GM23338 (cell line): ENCODE results near the gene C5orf58. TPM values are rescaled to one million over a fixed set of nuclear protein-coding genes. Genes with fewer than 3 reads are reported as not detected.

Source experiments
- ATAC-seq: fragments of 200-7000 bp; cut with Tn5 transposase; 3 replicates; pipeline ENCODE4 v1.9.1; 2020
- DNase-seq: peaks from one replicate; pipeline ENCODE4 v3.0.0-alpha.2; 2015; ENCODE audit warnings: low spot score
- H2AFZ ChIP-seq: fragments of 200-600 bp; sonication (generic); 2 replicates; pipeline ENCODE4 v1.8.0; 2016; ENCODE audit warnings: antibody characterized with exemption, mild to moderate bottlenecking, moderate library complexity
- H3F3A ChIP-seq: fragments of 200-600 bp; sonication (generic); replicated peaks from 2 replicates; pipeline ENCODE4 v1.8.0; 2017; ENCODE audit warnings: antibody characterized with exemption, mixed run types, low read depth
- H3K27ac ChIP-seq: fragments of 200-600 bp; sonication (generic); 2 replicates; pipeline ENCODE4 v1.6.1; 2016; ENCODE audit warnings: low read depth
- H3K27me3 ChIP-seq: fragments of 200-600 bp; sonication (generic); 2 replicates; pipeline ENCODE4 v1.8.0; 2016; ENCODE audit warnings: mild to moderate bottlenecking, mixed run types, moderate library complexity; ENCODE audit not compliant: insufficient read depth
- H3K36me3 ChIP-seq: fragments of 200-600 bp; sonication (generic); 2 replicates; pipeline ENCODE4 v1.8.0; 2016; ENCODE audit warnings: mild to moderate bottlenecking; ENCODE audit not compliant: insufficient read depth
- H3K4me1 ChIP-seq: fragments of 200-600 bp; sonication (generic); 2 replicates; pipeline ENCODE4 v1.8.0; 2016; ENCODE audit warnings: mild to moderate bottlenecking, moderate library complexity; ENCODE audit not compliant: insufficient read depth
- H3K4me2 ChIP-seq: fragments of 200-600 bp; sonication (generic); 2 replicates; pipeline ENCODE4 v1.7.1; 2017; ENCODE audit warnings: mixed run types
- H3K4me3 ChIP-seq: fragments of 200-600 bp; sonication (generic); 2 replicates; pipeline ENCODE4 v1.6.1; 2016; ENCODE audit warnings: mixed run types
- H3K79me2 ChIP-seq: fragments of 200-600 bp; sonication (generic); replicated peaks from 2 replicates; pipeline ENCODE4 v1.8.0; 2017; ENCODE audit warnings: mild to moderate bottlenecking; ENCODE audit not compliant: insufficient read depth
- H3K9me2 ChIP-seq: fragments of 200-600 bp; sonication (generic); 2 replicates; pipeline ENCODE4 v1.8.0; 2017; ENCODE audit not compliant: insufficient read depth
- H4K20me1 ChIP-seq: fragments of 200-600 bp; sonication (generic); replicated peaks from 2 replicates; pipeline ENCODE4 v1.8.0; 2017; ENCODE audit warnings: mild to moderate bottlenecking; ENCODE audit not compliant: insufficient read depth
- H3K27ac Mint-ChIP-seq: 2 replicates; pipeline ENCODE4 v1.8.0; 2020; ENCODE audit warnings: inconsistent platforms, mild to moderate bottlenecking, moderate library complexity, mixed read lengths
- H3K27me3 Mint-ChIP-seq: 3 replicates; pipeline ENCODE4 v1.8.0; 2022; ENCODE audit warnings: low read depth, mild to moderate bottlenecking, moderate library complexity, mixed read lengths, inconsistent platforms; ENCODE audit not compliant: insufficient read depth, poor library complexity
- H3K36me3 Mint-ChIP-seq: 3 replicates; pipeline ENCODE4 v1.8.0; 2021; ENCODE audit warnings: low read depth, mild to moderate bottlenecking, inconsistent platforms, moderate library complexity, mixed read lengths
- H3K4me1 Mint-ChIP-seq: 3 replicates; pipeline ENCODE4 v1.8.0; 2020; ENCODE audit warnings: mild to moderate bottlenecking, inconsistent platforms, mixed read lengths
- H3K4me3 Mint-ChIP-seq: 3 replicates; pipeline ENCODE4 v1.8.0; 2021; ENCODE audit warnings: moderate library complexity, mild to moderate bottlenecking, inconsistent platforms, mixed read lengths
- H3K9me3 Mint-ChIP-seq: 3 replicates; pipeline ENCODE4 v1.8.0; 2020; ENCODE audit warnings: moderate library complexity, mild to moderate bottlenecking, inconsistent platforms, mixed read lengths
- CREB1 ChIP-seq: fragments of 250-450 bp; sonication (Bioruptor Pico); IDR thresholded peaks from 2 replicates; pipeline ENCODE4 v1.5.0; 2020; ENCODE audit warnings: low read depth, mild to moderate bottlenecking, moderate library complexity
- EZH2 ChIP-seq: fragments of 200-600 bp; sonication (generic); IDR thresholded peaks from one replicate; pipeline ENCODE4 v1.8.0; 2017; ENCODE audit warnings: antibody characterized with exemption, mild to moderate bottlenecking, low read depth; ENCODE audit not compliant: unreplicated experiment
- EZH2phosphoT487 ChIP-seq: fragments of 200-600 bp; sonication (generic); IDR thresholded peaks from one replicate; pipeline ENCODE4 v1.8.1; 2018; ENCODE audit warnings: antibody characterized with exemption; ENCODE audit not compliant: unreplicated experiment
- JUNB ChIP-seq: IDR thresholded peaks from one replicate; pipeline ENCODE4 v1.6.1; 2016; ENCODE audit warnings: antibody characterized with exemption; ENCODE audit not compliant: unreplicated experiment
- NANOG ChIP-seq: IDR thresholded peaks from 2 replicates; pipeline ENCODE4 v1.6.1; 2016; ENCODE audit warnings: antibody characterized with exemption, borderline replicate concordance
- POLR2AphosphoS5 ChIP-seq: IDR thresholded peaks from 2 replicates; pipeline ENCODE4 v1.6.1; 2016; ENCODE audit warnings: antibody characterized with exemption, low read depth
- STAT1 ChIP-seq: IDR thresholded peaks from one replicate; pipeline ENCODE4 v1.6.1; 2016; ENCODE audit warnings: antibody characterized with exemption; ENCODE audit not compliant: unreplicated experiment
- ZNF114 ChIP-seq: fragments of 250-450 bp; sonication (Bioruptor Pico); IDR thresholded peaks from 2 replicates; pipeline ENCODE4 v1.5.0; 2020; ENCODE audit warnings: mild to moderate bottlenecking, moderate library complexity
- ZNF331 ChIP-seq: fragments of 250-450 bp; sonication (Bioruptor Pico); IDR thresholded peaks from 2 replicates; pipeline ENCODE4 v1.5.0; 2020; ENCODE audit warnings: low read depth, mild to moderate bottlenecking, moderate library complexity
- polyA plus RNA-seq: library from polyadenylated mRNA; unstranded; fragments of >200 nt; fragmentation: Nextera tagmentation; extraction: Ambion mirVana; gene quantifications from 2 replicates; pipeline ENCODE4 v1.2.1, GENCODE V29; 2016
- total RNA-seq: library from RNA; depleted of rRNA; stranded (reverse); fragments of >200 nt; shearing (Covaris generic); gene quantifications from 2 replicates; pipeline ENCODE4 v1.2.3, GENCODE V29; 2014
- TF ChIP-seq, protein P1 (sequence below): fragments of 250-450 bp; sonication (Bioruptor Pico); IDR thresholded peaks from 2 replicates; pipeline ENCODE4 v1.5.0; 2020; ENCODE audit warnings: mild to moderate bottlenecking, moderate library complexity
- TF ChIP-seq, protein P2 (sequence below): IDR thresholded peaks from one replicate; pipeline ENCODE4 v1.6.1; 2018; ENCODE audit warnings: antibody characterized with exemption; ENCODE audit not compliant: unreplicated experiment
- TF ChIP-seq, protein P3 (sequence below): IDR thresholded peaks from 2 replicates; pipeline ENCODE4 v1.6.1; 2016; ENCODE audit warnings: antibody characterized with exemption
- TF ChIP-seq, protein P4 (sequence below), 2 experiments: fragments of 200-600 bp in 1 of 2; sonication (generic) in 1 of 2; conservative IDR thresholded peaks; 2 replicates each; pipeline versions ENCODE4 v1.5.1 to v1.6.1; 2016 to 2017; ENCODE audit warnings: antibody characterized with exemption in 2 of 2, low read depth in 2 of 2, mild to moderate bottlenecking in 2 of 2, moderate library complexity in 1 of 2

The C5orf58 gene
- total and polyA plus RNA-seq, 2 experiments from 2014 or later: 1.0 to 9.1 TPM

DNA sequence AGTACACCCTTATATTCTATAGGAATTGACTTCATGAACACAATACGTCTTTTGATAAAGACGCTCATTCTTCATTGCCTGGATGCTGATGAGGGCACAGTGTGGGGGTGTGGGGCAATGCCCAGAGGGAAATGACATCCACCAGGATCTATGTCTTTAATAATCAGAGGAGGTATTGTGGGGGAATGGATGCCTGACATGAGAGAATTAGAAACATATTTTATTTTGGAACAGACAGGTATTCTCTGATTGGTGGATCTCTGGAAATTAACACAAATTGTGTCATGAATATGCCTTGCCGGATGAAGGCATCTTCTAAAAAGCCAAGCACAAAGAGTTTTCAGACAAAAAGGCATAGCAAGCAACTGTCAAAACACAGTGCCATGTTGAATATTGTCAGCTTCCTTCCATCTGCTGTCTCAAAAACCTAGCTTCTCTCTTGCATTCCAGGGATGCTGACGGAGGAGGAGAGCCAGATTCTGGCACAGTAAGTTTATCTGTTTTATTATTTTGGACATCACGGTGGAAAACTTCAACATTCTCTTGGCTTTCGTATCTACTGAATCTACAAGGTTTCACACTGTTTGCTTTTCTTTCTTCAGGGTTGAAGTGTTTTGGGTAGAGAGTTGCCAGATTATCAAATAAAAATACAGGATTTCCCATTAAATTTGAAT, 3.9 kb upstream of the C5orf58 start:
- Histone ChIP-seq H3F3A (no peaks in the 10 kb centered on the region), H2AFZ (no peak overlapping the region), H3K4me2 (no peak overlapping the region), H4K20me1 (no peaks in the 10 kb centered on the region), H3K4me3 (no peak overlapping the region), H3K9me2 (no peaks in the 10 kb centered on the region), H3K36me3 (no peaks in the 10 kb centered on the region), H3K4me1 (no peaks in the 10 kb centered on the region), H3K27ac (no peak overlapping the region), H3K27me3 (no peaks in the 10 kb centered on the region), H3K79me2 (no peaks in the 10 kb centered on the region)
- no peak overlapping the region for H3K27ac Mint-ChIP-seq
- no peaks in the 10 kb centered on the region for H3K36me3 Mint-ChIP-seq
- peaks cover 21% of the 10 kb centered on the region for H3K4me1 Mint-ChIP-seq
- TF ChIP-seq ZNF331 (no peak), EZH2 (no peak), POLR2AphosphoS5 (no peak), ZNF114 (CRISPR knock-in tag) (no peak), STAT1 (no peak), NANOG (no peak), CREB1 (no peak), JUNB (no peak), EZH2phosphoT487 (no peak)
- TF ChIP-seq, protein P1, sequence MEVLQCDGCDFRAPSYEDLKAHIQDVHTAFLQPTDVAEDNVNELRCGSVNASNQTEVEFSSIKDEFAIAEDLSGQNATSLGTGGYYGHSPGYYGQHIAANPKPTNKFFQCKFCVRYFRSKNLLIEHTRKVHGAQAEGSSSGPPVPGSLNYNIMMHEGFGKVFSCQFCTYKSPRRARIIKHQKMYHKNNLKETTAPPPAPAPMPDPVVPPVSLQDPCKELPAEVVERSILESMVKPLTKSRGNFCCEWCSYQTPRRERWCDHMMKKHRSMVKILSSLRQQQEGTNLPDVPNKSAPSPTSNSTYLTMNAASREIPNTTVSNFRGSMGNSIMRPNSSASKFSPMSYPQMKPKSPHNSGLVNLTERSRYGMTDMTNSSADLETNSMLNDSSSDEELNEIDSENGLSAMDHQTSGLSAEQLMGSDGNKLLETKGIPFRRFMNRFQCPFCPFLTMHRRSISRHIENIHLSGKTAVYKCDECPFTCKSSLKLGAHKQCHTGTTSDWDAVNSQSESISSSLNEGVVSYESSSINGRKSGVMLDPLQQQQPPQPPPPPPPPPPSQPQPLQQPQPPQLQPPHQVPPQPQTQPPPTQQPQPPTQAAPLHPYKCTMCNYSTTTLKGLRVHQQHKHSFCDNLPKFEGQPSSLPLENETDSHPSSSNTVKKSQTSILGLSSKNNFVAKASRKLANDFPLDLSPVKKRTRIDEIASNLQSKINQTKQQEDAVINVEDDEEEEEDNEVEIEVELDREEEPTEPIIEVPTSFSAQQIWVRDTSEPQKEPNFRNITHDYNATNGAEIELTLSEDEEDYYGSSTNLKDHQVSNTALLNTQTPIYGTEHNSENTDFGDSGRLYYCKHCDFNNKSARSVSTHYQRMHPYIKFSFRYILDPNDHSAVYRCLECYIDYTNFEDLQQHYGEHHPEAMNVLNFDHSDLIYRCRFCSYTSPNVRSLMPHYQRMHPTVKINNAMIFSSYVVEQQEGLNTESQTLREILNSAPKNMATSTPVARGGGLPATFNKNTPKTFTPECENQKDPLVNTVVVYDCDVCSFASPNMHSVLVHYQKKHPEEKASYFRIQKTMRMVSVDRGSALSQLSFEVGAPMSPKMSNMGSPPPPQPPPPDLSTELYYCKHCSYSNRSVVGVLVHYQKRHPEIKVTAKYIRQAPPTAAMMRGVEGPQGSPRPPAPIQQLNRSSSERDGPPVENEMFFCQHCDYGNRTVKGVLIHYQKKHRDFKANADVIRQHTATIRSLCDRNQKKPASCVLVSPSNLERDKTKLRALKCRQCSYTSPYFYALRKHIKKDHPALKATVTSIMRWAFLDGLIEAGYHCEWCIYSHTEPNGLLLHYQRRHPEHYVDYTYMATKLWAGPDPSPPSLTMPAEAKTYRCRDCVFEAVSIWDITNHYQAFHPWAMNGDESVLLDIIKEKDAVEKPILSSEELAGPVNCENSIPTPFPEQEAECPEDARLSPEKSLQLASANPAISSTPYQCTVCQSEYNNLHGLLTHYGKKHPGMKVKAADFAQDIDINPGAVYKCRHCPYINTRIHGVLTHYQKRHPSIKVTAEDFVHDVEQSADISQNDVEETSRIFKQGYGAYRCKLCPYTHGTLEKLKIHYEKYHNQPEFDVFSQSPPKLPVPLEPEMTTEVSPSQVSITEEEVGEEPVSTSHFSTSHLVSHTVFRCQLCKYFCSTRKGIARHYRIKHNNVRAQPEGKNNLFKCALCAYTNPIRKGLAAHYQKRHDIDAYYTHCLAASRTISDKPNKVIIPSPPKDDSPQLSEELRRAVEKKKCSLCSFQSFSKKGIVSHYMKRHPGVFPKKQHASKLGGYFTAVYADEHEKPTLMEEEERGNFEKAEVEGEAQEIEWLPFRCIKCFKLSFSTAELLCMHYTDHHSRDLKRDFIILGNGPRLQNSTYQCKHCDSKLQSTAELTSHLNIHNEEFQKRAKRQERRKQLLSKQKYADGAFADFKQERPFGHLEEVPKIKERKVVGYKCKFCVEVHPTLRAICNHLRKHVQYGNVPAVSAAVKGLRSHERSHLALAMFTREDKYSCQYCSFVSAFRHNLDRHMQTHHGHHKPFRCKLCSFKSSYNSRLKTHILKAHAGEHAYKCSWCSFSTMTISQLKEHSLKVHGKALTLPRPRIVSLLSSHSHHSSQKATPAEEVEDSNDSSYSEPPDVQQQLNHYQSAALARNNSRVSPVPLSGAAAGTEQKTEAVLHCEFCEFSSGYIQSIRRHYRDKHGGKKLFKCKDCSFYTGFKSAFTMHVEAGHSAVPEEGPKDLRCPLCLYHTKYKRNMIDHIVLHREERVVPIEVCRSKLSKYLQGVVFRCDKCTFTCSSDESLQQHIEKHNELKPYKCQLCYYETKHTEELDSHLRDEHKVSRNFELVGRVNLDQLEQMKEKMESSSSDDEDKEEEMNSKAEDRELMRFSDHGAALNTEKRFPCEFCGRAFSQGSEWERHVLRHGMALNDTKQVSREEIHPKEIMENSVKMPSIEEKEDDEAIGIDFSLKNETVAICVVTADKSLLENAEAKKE (CRISPR knock-in tag): no peak
- TF ChIP-seq, protein P2, sequence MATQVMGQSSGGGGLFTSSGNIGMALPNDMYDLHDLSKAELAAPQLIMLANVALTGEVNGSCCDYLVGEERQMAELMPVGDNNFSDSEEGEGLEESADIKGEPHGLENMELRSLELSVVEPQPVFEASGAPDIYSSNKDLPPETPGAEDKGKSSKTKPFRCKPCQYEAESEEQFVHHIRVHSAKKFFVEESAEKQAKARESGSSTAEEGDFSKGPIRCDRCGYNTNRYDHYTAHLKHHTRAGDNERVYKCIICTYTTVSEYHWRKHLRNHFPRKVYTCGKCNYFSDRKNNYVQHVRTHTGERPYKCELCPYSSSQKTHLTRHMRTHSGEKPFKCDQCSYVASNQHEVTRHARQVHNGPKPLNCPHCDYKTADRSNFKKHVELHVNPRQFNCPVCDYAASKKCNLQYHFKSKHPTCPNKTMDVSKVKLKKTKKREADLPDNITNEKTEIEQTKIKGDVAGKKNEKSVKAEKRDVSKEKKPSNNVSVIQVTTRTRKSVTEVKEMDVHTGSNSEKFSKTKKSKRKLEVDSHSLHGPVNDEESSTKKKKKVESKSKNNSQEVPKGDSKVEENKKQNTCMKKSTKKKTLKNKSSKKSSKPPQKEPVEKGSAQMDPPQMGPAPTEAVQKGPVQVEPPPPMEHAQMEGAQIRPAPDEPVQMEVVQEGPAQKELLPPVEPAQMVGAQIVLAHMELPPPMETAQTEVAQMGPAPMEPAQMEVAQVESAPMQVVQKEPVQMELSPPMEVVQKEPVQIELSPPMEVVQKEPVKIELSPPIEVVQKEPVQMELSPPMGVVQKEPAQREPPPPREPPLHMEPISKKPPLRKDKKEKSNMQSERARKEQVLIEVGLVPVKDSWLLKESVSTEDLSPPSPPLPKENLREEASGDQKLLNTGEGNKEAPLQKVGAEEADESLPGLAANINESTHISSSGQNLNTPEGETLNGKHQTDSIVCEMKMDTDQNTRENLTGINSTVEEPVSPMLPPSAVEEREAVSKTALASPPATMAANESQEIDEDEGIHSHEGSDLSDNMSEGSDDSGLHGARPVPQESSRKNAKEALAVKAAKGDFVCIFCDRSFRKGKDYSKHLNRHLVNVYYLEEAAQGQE: no peak
- TF ChIP-seq, protein P3, sequence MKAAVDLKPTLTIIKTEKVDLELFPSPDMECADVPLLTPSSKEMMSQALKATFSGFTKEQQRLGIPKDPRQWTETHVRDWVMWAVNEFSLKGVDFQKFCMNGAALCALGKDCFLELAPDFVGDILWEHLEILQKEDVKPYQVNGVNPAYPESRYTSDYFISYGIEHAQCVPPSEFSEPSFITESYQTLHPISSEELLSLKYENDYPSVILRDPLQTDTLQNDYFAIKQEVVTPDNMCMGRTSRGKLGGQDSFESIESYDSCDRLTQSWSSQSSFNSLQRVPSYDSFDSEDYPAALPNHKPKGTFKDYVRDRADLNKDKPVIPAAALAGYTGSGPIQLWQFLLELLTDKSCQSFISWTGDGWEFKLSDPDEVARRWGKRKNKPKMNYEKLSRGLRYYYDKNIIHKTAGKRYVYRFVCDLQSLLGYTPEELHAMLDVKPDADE: no peak
- TF ChIP-seq, protein P4, sequence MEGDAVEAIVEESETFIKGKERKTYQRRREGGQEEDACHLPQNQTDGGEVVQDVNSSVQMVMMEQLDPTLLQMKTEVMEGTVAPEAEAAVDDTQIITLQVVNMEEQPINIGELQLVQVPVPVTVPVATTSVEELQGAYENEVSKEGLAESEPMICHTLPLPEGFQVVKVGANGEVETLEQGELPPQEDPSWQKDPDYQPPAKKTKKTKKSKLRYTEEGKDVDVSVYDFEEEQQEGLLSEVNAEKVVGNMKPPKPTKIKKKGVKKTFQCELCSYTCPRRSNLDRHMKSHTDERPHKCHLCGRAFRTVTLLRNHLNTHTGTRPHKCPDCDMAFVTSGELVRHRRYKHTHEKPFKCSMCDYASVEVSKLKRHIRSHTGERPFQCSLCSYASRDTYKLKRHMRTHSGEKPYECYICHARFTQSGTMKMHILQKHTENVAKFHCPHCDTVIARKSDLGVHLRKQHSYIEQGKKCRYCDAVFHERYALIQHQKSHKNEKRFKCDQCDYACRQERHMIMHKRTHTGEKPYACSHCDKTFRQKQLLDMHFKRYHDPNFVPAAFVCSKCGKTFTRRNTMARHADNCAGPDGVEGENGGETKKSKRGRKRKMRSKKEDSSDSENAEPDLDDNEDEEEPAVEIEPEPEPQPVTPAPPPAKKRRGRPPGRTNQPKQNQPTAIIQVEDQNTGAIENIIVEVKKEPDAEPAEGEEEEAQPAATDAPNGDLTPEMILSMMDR (conservative IDR thresholded peaks at IDR 0.05; ENCODE audit: low read depth in 2 of 2): no peak
- no peaks in the 10 kb centered on the region for H3K9me3 Mint-ChIP-seq
- H3K4me3 Mint-ChIP-seq: no peak overlapping the region
- ATAC-seq: no peak
- no peak for DNase-seq
- H3K27me3 Mint-ChIP-seq: peaks cover 6% of the 10 kb centered on the region
